H1 (cell line): Measurements from ENCODE around the gene GALNT9. TPM values are rescaled to one million over a fixed set of nuclear protein-coding genes. Genes with fewer than 3 reads are reported as not detected.

Experiments used
- ASH2L ChIP-seq: fragments of 200-600, 300-600 bp; sonication (generic); IDR thresholded peaks from one replicate; pipeline ENCODE4 v1.7.1; 2017; ENCODE audit warnings: low read length
- ATF2 ChIP-seq: IDR thresholded peaks from 2 replicates; pipeline ENCODE4 v1.6.1; 2012; ENCODE audit warnings: low read length, inconsistent platforms
- CHD1 ChIP-seq: IDR thresholded peaks from 2 replicates; pipeline ENCODE4 v1.6.1; 2012; ENCODE audit warnings: low read depth, low read length, improper control_type of control experiment
- E2F6 ChIP-seq: IDR thresholded peaks from 2 replicates; pipeline ENCODE4 v1.6.1; 2012; ENCODE audit warnings: inconsistent platforms
- GTF2F1 ChIP-seq: IDR thresholded peaks from 2 replicates; pipeline ENCODE4 v1.6.1; 2012; ENCODE audit warnings: low read depth, low read length, improper control_type of control experiment, borderline replicate concordance
- JUN ChIP-seq: IDR thresholded peaks from 2 replicates; pipeline ENCODE4 v1.6.1; 2011; ENCODE audit warnings: low read depth, mild to moderate bottlenecking, improper control_type of control experiment, low read length
- JUND ChIP-seq: IDR thresholded peaks from 2 replicates; pipeline ENCODE4 v1.6.1; 2011; ENCODE audit warnings: mild to moderate bottlenecking, improper control_type of control experiment, low read length
- TBP ChIP-seq: IDR thresholded peaks from 2 replicates; pipeline ENCODE4 v1.6.1; 2011; ENCODE audit warnings: low read depth, low read length, improper control_type of control experiment
- ZNF274 ChIP-seq: IDR thresholded peaks from 2 replicates; pipeline ENCODE4 v1.7.0; 2012; ENCODE audit warnings: low read length, borderline replicate concordance; ENCODE audit errors: extremely low read depth
- polyA plus RNA-seq, 7 experiments: library from polyadenylated mRNA; depleted of rRNA in 3 of 7; stranded (reverse) in 5 of 7; unstranded in 2 of 7; fragments of >200 nt in 5 of 7; fragments of 200-250 nt in 2 of 7; gene quantifications; 1 replicate in 5 of 7; 2 replicates in 1 of 7; 4 replicates in 1 of 7; pipeline versions ENCODE4 v1.2.1 to v1.2.3, GENCODE V29; 2011 to 2013; ENCODE audit warnings: missing spikeins in 2 of 7, mixed read lengths in 2 of 7
- total RNA-seq: library from RNA; stranded (reverse); fragmentation: NEBNext Ultra II Directional; extraction: Animal tissue kit (Norgen Biotek cat#: 25700); gene quantifications from 2 replicates; pipeline ENCODE4 v1.2.1, GENCODE V29; 2021

Gene GALNT9
- total and polyA plus RNA-seq, 2 of the 8 experiments (the other 6 are each of a cell fraction or from before 2014, with no cell fraction given): 2.0 to 3.6 TPM

GRCh38 chr12:132197581-132198354, 131.6 kb downstream of the GALNT9 start (continued):
- TF ChIP-seq ASH2L (no peak), TBP (no peak), GTF2F1 (no peak), CHD1 (no peak), JUN (no peak), JUND (no peak), ZNF274 (no peak), ATF2 (no peak), E2F6 (no peak)
- TF ChIP-seq, all 59 proteins: peak for 0
